HTR-8/SVneo (cell line): ENCODE data around the gene FBLN1.

Experiments
- DNase-seq: peaks from one replicate; pipeline ENCODE4 v3.0.0; 2011; ENCODE audit warnings: low spot score, mixed read lengths; ENCODE audit not compliant: insufficient read length
- FAIRE-seq: peaks from 2 replicates; lab custom pipeline; 2011; peaks lifted over from hg19 to GRCh38; lab: Jason Lieb, UNC

FBLN1 gene

DNA sequence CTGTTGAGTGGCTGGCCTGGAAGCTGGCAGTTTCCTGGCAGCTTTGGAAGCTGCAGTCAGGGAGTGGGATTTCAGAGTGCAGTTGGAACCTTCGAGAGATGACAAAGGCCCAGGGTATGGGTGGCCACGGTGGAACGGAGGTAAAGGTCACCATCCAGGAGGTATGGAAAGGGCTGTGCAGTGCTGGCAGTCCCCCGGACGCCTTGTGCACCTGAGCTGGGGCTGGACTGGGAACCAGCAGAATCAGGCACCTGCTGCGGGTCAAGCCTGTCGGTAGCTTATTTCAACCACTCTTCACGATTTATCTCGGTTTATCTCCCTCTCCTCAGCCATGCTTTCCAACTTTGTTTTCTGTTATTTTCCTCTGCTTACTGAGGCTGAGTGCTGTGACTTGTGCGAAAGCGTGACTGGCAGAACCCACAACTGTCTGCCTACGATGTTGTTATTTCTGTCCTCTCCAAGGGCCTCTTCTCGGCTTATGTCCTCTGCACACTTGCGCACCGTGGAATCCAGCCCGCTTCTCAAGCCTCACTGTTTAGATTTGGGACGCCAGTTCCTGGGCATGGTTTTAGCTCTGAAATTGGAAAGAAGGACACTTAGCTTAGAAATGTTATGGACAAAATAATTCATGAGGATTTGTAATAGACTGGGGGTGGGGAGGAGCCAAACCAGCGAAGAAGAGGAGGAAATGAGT, 145.0 kb downstream of the FBLN1 start:
- DNase-seq (no peak), FAIRE-seq (no peak)

DNA sequence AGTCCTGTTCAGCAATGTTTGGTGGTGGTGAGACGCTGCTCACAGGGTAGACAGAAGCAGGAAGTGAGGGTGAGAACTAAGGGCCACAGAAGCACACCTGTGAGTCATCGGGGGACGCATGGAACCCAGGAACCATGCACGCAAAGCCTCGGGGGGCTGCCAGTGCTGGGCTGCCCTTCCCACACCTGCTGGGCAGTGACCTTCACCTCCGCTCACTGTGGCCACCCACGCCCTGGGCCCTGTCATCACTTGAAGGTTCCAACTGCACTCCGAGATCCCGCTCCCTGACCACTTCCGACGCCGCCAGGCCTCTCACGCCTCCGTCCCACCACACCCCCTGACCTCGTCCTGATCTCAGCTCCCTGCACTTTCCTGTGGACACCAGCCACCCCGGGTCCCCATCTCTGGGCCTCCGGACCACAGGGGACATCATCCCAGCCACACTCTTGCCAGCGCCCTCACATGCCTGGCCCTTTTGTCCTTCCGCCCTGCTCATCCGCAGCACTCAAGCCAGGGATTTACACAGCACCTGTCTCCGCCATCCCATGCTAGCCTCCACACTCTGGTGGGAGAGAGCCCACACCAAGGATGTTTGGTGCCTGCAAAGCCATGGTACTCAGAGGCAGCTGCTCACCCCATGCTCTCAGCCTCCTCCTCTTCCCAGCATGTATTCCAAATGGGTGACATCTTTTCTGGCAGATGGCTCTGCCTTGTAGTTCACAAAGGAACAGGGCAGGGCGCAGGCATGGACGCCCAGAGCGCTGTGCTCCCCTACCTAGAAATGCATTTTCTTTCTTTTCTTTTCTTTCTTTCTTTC, 145.8 kb downstream of the FBLN1 start:
- no peak for DNase-seq

DNA sequence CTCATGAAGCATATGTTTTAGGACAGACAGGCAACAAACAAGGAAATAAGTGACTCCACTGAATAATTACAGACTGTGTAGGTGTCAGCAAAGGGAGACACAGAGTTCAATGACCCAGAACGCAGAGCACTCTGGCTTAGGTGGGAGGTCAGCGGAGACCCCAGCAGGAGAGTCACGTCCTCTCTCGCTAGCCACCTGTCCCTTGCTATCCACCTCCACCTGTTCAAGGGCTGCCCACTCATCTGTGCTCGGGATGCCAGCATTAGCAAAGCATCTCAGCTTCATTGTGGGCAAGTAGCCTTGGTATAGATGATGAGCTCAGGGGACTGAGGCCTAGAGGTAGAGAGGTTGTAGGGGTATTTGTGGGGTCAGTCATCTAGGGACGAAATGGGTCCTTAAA, 147.1 kb downstream of the FBLN1 start:
- FAIRE-seq (no peak), DNase-seq (no peak)

More for the DNA sequence above, 145.8 kb downstream of the FBLN1 start:
- FAIRE-seq: peak; percentile 13

DNA sequence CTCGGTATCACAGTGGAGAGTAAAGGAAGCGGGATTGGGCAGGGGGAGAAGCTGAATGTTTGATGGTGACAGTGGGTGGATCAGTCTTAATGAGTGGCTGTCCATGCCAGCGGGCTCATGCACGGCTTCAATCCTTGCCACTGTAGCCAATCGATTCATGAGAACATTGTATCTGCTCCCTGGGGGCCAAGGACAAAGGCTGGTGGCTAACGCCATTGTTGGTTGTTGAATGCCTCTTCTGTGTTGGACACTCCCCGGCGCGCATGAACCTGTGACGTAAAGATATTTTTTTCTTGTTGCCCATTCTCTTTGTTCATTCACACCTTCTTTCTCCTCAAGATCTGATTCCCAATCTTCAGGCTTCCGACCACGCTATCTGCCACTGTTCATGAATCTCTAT, 148.0 kb downstream of the FBLN1 start:
- no peak for FAIRE-seq
- no peak for DNase-seq
